HG03432 (cell line): ENCODE results near the gene EGLN1.

Source experiments
- ATAC-seq: cut with Tn5 transposase; IDR thresholded peaks from one replicate; pipeline ENCODE4 v1.9.1; 2021; ENCODE audit warnings: mild to moderate bottlenecking, moderate library complexity; ENCODE audit not compliant: unreplicated experiment

The EGLN1 gene

DNA sequence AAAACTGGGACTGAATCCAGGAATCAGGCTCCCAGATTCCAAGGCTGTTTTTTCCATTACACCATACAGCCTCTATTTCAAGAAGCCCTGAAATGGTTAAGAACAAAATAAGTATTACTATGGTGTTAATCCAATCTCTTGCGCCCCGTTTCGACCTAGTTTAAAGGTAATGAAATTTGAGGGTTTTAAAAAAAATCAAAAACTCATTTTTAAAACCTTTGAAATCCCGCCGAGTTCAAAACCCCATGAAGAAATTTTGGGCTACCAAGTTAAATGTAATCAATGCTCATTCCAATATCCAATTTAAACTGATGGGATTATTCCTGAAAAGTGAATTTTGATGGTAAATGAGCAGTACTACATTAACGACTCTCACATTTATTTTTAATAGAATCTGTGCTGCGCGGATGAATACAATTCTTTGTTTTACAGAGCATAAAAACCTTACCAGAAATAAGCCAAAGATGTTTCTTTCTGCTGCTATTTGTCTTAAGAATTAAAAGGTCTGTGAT is 767 bp upstream of the EGLN1 start:
- no peak for ATAC-seq

DNA sequence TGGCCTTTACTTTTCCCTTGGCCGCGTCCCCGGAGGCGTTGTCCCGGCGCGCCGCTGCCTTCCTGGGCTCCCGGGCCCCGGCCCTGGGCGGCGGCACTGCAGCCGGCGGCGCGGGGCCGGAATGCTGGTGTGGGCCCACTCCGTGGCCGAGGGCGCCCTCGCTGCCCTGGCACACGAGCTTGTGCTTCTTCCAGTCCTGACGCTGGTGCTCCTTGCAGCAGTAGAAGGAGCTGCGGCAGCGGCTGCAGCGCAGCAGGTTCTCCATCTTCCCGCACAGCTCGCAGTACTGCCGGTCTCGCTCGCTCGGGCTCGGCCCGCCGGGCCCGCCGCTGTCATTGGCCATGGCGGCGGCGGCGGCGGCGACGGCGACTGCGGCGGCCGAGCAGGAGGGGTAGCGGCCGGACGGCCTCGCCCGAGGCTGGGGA is 529 bp downstream of the EGLN1 start:
- peak; percentile 39 for ATAC-seq

DNA sequence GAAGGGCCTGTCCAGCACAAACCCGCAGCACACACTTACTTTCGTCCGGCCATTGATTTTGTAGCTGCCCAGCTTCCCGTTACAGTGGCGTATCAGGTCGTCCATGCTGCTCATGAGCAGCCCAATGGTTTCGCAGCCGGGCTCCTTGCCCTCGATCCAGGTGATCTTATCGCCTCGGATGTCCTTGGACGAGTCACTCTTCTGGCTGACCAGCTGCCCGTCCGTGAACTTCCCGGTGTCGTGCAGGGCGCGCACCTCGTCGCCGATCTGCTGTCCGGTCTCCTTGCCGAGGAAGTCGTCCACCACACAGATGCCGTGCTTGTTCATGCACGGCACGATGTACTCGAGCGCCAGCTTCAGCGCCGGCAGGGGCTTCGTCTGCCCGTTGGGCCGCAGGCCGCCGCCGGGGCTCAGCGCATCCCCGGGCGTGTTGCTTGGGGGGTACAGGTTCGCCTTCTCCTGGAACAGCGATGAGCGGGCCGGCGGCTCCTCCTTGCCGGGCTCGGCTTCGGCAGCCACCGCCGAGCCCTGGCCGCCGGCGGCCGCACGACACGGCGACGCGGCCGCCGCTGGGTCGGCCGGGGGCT is 1.0 kb downstream of the EGLN1 start:
- peak; percentile 6 for ATAC-seq

GRCh38 chr1:231420299-231420958 is 1.7 kb downstream of the EGLN1 start:
- ATAC-seq: no peak

DNA sequence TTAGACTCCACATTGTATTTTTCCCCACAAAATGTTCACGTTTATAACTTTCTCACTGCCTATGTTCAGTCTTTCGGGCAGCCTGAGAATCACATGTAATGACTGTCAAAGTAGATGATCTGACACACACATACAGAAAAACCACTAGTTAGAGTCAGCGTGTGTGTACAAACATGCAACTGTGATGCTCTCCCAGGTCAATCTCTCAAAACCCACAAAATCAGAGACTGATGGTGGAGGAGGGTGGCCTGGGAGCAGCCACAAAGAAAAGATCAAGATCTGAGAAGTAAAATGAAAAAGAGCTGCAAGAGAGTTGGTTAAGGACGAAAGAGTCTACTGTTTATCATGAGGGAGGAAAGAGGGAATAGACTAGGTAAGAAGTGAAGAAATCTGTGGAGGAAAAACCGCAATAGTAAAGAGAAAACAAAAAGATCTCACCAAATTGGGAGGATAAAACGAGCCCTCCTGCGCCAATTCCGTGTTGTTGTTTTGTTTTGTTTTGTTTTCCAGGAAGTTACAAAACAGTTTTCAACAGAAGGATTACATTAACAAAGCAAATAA is 2.3 kb downstream of the EGLN1 start:
- no peak for ATAC-seq

DNA sequence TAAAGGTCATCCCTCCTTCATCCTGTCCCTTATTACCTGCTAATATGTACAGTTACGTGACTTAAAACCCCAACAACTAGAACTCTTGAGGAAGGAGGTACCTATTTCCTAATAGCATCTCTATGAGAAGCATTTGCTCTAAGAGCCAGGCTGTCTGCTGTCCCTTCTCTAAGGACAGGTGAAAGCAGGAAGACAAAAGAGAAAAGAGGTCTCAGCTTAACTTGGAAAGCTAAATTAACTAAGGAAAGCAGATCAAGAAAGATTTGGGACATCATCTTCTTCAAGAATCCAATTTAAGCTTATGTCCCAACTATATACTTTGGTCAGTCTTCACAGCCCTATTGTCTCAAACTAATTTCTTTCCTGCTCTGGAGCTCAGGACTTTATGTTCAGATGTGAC is 2.9 kb downstream of the EGLN1 start:
- ATAC-seq: no peak

DNA sequence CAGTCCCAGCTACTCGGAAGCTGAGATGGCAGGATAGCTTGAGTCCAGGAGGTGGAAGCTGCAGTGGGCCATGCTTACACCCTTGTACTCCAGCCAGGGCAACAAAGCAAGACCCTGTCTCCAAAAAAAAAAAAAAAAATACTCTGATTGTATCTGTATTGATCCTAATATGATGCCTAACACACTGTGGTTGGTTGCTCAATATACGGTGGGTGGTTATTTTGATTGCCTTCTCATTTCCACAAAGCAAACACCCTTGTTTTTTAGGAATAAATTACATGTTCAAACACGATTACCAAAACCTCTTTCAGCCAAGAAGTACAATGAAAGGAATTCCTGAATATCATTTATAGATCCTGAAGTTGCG is 3.4 kb downstream of the EGLN1 start:
- ATAC-seq: no peak

DNA sequence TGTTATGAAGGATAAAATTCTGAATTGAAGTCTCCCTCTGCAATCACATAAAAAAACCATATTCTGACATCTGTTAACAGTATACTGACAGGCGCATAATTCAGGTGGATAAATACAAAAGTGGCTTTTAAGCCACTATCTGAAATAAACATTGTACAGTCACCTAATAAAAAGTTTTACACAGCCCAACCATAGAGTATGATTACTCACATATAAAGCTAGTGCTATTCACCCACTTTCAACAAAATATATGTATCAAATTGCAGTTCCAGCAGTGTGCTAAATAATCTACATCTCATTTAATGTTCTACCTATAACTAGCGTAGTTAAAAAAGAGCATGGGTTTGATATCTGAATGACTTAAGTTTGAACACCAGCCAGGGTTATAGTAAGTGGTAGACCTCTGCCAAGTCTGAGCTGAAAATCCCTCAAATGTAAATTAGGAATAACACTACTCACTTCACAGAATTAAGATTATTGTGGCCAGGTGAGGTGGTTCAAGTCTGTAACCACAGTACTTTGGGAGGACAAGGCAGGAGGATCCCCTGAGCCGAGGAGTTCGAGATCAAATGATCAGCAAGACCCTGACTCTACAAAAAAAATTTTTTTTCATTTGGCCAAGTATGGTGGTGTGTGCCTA is 3.9 kb downstream of the EGLN1 start:
- ATAC-seq: no peak

GRCh38 chr1:231417513-231417912 is 4.6 kb downstream of the EGLN1 start:
- ATAC-seq: no peak

GRCh38 chr1:231416901-231417300 is 5.2 kb downstream of the EGLN1 start:
- ATAC-seq: no peak

GRCh38 chr1:231415018-231415583 is 7.0 kb downstream of the EGLN1 start:
- ATAC-seq: no peak

DNA sequence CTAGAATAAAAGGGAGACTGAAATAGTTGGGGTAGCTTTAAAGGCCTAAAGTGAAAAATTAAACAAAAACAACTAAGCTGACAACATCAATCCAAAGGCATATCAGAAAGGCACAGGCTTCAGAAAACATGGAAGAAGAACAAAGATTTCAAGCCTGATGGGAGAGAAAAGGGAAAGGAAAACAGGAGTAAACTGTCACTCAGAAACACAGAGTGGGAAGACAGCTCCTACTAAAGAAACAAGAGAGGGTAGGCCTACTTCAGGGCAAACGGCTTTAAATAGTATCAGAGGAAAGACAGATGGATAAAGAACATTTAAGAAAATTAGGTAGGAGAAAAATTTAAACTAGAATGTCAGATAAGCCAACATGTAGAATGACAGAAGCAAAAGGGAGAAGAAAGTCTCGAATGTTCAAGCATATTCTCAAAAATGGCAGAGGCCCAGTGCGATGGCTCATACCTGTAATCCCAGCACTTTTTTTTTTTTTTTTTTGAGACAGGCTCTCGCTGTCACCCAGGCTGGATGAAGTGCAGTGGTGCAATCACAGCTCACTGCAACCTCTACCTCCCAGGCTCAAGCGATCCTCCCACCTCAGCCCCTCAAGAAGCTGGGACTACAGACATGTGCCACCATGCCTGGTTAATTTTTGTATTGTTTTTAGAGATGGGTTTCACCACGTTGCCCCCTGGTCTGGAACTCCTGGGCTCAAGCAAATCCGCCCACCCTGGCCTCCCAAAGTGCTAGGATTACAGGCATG is 7.6 kb downstream of the EGLN1 start:
- no peak for ATAC-seq

DNA sequence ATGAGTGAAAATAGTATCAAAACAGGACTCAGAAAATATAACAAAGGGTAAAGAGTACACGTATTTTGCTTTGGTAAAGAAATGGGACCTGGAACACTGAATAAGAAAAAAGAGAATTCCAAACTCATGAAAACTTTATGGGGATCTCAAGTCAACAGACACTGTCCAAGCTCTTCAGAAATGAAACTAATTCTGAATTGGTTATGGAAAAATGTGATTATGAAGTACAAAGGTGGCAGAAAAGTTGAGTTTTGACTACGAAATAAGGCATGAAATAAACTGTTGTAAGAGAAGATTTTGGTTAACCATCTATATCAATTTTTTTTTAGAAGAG is 8.4 kb downstream of the EGLN1 start:
- no peak for ATAC-seq

DNA sequence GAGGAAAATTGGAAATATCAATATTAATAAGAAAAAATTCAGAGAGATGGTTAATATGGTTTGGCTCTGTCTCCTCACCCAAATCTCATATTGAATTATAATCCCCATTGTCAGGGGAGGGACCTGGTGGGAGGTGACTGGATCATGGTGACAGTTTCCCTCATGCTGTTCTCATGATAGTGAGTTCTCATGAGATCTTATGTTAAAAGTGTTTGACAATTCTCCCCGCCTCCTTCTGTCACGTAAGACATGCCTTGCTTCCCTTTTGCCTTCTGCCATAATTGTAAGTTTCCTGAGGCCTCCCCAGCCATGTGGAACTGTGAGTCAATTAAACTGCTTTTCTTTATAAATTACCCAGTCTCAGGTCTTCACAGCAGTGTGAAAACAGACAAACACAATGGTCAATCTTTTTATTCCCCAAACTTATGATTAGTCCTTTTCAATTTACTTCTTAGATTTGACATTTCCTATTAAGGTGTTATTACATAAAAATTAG is 11.0 kb downstream of the EGLN1 start:
- no peak for ATAC-seq

- no peak for ATAC-seq
Measured at GRCh38 chr1:231410036-231410612, 12.0 kb downstream of the EGLN1 start.

- no peak for ATAC-seq
Measured at GRCh38 chr1:231408528-231409094, 13.5 kb downstream of the EGLN1 start.

GRCh38 chr1:231407547-231408396 is 14.3 kb downstream of the EGLN1 start:
- ATAC-seq: peak; percentile 89

- ATAC-seq: no peak
Measured at GRCh38 chr1:231407049-231407448, 15.0 kb downstream of the EGLN1 start.

DNA sequence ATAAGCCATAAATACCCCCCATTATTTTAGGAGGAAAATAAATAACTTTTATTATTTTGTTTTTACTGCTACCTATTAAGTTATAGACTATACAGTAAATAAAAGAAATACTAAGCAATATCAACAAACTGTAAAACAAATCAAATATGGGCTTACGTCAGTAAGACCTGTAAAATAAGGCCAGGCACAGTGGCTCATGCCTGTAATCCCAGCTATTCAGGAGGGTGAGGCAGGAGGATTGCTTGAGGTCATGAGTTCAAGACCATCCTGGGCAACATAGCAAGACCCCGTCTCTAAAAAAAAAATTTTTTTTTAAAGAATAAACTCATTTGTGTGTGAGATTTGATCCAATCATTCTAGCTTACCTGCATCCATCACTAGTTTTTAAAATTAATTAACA is 17.8 kb downstream of the EGLN1 start:
- no peak for ATAC-seq
